Right forelimb (tissue), 1 donor: ENCODE measurements around the gene WDFY3.

ENCODE experiments used
- DNase-seq: peaks from one replicate; pipeline ENCODE4 v3.0.0-alpha.2; 2018

Gene WDFY3

DNA sequence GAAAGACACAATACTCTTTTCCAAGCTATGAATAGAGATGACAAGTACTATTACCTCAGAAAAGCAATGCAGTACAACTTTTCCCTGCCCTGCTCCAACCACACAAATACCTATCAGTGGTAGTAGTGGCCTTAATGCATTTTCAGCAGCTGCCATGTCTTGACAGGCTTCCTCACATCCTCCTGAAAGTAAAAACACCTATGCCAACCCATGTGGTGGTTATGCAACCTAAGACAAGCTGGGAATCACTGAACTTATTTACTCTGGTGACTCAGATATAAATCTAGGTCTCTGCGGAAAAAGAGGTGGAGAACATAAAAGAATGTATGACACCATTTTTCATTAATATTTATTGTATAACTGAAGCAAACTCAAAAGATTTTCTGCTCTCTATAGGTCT lies 14.5 kb downstream of the WDFY3 start:
- DNase-seq: no peak

DNA sequence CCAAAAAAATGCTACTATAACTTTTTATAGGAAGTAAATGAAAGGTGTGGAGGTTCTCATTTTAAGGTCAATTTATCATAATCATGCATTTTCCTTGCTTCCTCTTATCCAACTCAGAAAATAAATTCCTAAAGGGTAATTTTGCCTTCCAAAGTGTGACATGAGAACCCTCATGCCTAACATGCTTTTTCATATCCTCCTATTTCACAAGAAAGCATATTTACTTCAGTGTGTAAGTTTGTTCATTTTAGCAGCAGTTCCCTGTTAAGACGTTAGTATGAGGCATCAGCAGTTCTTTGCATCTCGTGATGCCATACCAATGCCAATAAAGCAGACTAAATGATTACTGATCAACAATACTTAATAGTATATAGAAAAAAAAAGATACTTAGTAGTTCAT lies 18.4 kb downstream of the WDFY3 start:
- no peak for DNase-seq

DNA sequence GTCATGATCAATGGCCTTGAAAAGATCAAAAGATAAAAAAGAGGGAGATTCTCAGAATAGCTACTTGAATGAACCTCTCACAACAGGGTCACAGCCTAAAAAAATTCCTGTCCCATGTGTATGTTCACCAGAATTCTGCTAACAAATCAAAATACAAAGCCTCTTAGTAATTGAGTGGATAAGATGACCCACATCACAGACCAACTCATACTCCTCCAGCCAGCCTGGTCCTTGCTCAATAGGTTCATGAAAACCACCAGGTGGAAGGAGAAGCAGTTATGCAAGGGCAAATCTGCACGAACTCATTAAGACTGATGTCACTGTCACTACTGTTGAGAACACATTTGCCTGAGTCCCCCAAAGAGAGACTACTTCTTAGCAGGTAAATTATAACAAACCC lies 21.5 kb downstream of the WDFY3 start:
- DNase-seq: no peak

GRCh38 chr4:84940960-84941359 lies 25.5 kb downstream of the WDFY3 start:
- DNase-seq: no peak

- DNase-seq: no peak
Measured at GRCh38 chr4:84939113-84939512, 27.4 kb downstream of the WDFY3 start.

- DNase-seq: no peak
Measured at GRCh38 chr4:84938316-84938715, 28.2 kb downstream of the WDFY3 start.

- no peak for DNase-seq
Measured at GRCh38 chr4:84937381-84937977, 29.0 kb downstream of the WDFY3 start.

DNA sequence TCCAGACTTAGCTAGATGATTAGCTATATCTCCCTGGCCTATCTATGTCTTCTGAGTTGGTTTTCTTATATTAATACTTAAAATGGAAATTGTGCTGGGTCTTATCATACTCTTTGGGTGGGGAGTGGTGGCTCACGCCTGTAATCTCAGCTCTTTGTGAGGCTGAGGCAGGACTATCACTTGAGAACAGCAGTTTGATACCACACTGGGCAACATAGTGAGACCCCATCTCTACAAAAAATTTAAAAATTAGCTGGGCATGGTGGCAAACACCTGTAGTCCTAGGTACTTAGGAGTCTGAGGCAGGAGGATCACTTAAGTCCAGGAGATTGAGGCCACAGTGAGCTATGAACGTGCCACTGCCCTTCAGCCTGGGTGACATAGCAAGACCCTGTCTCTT lies 30.4 kb downstream of the WDFY3 start:
- no peak for DNase-seq

- no peak for DNase-seq
Measured at GRCh38 chr4:84932462-84932861, 34.0 kb downstream of the WDFY3 start.

- DNase-seq: no peak
Measured at GRCh38 chr4:84931961-84932360, 34.5 kb downstream of the WDFY3 start.

DNA sequence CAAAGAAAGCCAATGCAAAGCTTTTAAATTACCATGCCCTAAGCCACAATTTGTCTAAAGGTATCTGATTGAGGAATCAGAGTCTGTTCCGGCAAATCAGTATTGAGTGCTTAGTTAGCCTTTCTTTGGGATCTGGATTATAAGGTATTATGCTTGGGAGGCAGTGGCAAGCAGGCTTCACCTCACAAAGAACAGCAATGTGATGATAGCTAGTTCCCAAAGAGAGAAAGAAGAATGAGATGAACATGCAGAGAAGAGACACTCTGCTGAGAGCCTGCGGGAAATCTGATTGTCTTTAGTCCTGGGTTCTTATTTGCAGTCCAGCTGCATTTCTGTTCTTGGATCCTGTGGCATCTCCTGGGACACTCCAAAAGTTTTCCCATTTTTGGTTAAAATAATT lies 35.2 kb downstream of the WDFY3 start:
- no peak for DNase-seq

DNA sequence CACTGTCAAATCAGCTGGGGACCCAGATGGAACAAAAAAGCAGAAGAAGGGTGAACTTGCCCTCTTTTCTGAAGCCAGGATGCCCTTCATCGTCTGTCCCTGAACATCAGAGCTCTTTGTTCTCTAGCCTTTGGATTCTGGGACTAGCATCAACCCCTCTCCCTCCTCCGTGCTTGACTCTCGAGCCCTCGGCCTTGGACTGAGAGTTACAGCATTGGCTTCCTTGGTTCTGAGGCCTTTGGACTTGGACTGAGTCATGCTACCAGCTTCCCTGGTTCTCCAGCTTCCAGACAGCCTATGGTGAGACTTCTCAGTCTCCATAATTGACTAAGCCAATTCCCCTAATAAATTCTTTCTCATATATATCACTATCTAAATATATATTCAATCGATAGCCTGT lies 38.4 kb downstream of the WDFY3 start:
- no peak for DNase-seq

DNA sequence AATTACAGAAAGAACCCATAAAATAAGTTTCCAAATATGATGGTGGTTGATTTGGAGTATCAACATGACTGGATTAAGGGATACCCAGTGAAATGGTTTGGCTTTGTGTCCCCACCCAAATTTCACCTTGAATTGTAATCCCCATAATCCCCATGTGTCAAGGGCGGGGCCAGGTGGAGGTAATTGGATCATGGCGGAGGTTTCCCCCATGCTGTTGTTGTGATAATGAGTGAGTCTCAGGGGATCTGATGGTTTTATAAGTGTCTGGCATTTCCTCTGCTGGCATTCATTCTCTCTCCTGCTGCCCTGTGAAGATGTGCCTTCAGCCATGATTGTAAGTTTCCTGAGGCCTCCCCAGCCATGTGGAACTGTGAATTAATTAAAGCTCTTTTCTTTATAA lies 39.1 kb downstream of the WDFY3 start:
- no peak for DNase-seq

- no peak for DNase-seq
Measured at GRCh38 chr4:84925558-84925957, 40.9 kb downstream of the WDFY3 start.

GRCh38 chr4:84924434-84924833 lies 42.1 kb downstream of the WDFY3 start:
- no peak for DNase-seq

DNA sequence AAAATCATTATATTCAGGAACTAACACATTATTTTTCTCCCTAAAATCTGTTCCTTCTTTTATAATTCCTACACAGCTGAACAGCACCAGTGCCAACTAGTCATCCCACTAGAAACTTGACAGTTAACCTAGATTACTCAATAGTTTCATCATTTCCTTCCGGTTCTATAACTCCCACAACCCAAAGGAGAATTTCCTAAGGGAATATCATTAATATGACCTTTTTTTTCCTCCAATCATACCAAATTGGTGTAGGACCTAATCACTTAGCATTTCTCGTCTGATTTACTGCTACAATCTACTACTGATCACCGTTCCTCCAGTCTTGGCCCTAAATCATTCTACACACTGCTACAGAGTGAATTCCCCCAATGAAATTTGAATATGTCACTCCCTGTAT lies 45.9 kb downstream of the WDFY3 start:
- no peak for DNase-seq

- DNase-seq: no peak
Measured at GRCh38 chr4:84917869-84918600, 48.5 kb downstream of the WDFY3 start.

GRCh38 chr4:84917086-84917821 lies 49.2 kb downstream of the WDFY3 start:
- no peak for DNase-seq

DNA sequence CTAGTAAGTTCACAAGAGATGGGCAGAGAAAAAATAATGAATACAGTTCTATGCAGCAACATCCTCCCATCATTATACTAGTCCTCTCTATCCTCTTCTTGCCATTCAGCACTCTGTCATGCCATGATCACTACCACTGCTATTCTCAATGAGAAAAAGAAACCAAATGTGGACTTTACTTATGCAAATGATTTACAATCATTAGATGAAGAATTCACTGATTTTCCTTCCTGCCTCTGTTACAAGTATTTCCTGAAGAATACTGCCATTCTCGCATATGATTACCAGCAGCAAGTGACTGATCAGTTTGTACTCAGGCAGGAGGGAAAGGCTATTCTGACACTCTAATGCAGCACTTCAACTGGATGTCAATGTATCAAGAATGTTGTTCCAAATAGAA lies 50.3 kb downstream of the WDFY3 start:
- no peak for DNase-seq

DNA sequence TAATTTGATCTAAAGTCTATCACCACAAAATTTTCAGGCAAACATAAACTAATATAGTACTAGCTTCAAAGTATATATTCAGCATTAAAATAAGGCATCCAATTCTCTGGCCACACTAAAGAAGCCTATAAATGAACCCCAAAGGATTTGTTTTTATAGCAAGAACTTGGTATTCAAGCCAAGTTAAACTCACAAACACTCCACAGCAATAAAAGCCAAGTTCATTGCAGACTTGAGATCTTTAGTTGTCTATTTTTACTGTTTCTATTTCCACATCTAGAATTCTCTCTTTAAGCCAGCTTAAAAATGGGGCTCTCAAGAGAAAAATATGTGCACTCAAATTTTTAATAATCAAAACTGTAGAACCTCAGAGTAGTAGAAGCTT lies 51.1 kb downstream of the WDFY3 start:
- no peak for DNase-seq

DNA sequence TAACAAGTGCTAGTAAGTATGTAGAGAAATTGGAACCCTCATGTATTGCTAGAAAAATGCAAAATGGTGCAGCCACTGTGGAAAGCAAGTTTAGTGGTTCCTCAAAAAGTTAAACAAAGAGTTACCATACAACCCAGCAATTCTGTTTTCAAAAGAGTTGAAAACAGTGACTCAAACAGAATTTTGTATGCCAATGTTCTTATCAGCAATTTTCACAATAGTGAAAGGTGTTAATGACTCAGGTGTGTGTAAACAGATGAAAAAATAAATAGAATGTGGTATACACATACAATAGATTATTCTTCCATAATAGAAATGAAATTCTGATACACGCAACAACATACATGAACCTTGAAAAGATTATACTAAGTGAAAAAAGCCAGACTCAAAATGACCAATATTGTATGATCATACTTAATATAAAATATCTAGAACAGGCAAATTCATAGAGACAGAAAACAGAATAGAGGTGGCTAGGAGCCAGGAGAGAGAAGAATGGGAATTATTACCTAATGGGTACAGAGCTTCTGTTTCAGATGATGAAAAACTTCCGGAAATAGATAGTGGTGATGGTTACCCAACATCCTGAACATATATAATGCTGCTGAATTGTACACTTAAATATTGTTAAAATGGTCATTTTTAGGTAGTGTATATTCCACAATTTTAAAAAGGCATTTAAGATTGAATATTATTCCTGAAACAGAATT lies 51.6 kb downstream of the WDFY3 start:
- DNase-seq: no peak

GRCh38 chr4:84913176-84913575 lies 53.3 kb downstream of the WDFY3 start:
- no peak for DNase-seq

- DNase-seq: no peak
Measured at GRCh38 chr4:84912741-84913140, 53.7 kb downstream of the WDFY3 start.

DNA sequence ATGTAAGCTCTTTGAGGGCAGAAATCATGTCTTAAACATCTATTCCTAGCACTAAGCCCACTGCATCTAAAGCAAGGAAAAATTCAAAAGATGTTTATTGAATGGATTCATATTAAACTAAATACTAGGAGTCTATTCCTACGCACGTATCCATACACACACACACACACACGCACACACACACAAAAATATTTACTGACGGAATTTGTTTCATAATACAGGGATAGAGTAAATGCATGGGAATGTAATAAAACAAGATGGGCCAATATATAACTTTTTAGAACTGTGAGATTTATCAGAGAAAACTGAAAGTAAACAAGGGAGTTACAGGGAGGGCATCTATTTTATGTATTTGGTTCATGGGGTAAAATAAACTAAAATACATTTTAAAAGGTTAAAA lies 57.6 kb downstream of the WDFY3 start:
- no peak for DNase-seq
